Coronary artery (tissue), 2 donors: ENCODE results near the gene SDK2.
"Not testable (repeated sequence)": the region's sequence is repeated elsewhere in the genome, so short reads cannot be mapped to it uniquely, and the experiment has no call there.

ENCODE experiments used
- DNase-seq: peaks from one replicate; pipeline ENCODE4 v3.0.0-alpha.2; 2017; ENCODE audit warnings: low spot score
- H3K27ac ChIP-seq, 2 donors: fragments of 200-600 bp; sonication (generic); one replicate each; pipeline ENCODE4 v1.5.1; 2016 to 2019
- H3K4me3 ChIP-seq: fragments of 200-600 bp; sonication (generic); 2 replicates; pipeline ENCODE4 v1.5.1; 2016; ENCODE audit warnings: mild to moderate bottlenecking, moderate library complexity
- TF ChIP-seq, protein P1 (sequence below): fragments of 200-600 bp; sonication (generic); IDR thresholded peaks from one replicate; pipeline ENCODE4 v1.5.1; 2019; ENCODE audit warnings: antibody characterized with exemption

The SDK2 gene

DNA sequence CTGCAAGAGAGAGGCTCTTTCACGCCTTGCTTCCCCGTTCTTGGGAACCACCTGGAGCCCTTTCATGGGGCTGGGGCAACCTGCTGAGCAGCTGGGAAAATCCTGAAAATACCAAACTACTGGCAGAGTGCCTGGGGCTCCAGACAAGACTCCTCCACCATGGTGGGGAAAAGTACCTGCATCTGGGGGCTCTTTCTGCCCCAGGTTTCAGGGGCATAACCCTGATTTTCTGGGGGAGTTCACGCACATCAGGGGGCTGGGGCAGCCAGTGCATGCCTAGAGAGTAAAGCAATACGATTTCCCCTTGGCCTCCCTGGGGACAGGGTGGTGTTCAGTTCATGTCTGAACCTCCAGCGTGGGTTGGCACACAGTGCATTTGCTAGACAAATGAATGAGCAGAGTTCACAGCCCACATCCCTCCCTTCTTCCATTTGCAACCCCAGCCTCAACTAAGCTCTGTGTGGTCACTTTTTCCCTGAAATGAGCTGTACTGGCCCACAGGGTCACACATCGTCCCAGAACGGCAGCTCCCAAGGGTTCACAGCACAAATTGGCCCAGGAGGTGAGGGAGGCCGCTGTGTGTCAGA is 327.2 kb downstream of the SDK2 start:
- Histone ChIP-seq H3K4me3 (no peak overlapping the region), H3K27ac (no peak overlapping the region)
- no peak for DNase-seq
- TF ChIP-seq, protein P1, sequence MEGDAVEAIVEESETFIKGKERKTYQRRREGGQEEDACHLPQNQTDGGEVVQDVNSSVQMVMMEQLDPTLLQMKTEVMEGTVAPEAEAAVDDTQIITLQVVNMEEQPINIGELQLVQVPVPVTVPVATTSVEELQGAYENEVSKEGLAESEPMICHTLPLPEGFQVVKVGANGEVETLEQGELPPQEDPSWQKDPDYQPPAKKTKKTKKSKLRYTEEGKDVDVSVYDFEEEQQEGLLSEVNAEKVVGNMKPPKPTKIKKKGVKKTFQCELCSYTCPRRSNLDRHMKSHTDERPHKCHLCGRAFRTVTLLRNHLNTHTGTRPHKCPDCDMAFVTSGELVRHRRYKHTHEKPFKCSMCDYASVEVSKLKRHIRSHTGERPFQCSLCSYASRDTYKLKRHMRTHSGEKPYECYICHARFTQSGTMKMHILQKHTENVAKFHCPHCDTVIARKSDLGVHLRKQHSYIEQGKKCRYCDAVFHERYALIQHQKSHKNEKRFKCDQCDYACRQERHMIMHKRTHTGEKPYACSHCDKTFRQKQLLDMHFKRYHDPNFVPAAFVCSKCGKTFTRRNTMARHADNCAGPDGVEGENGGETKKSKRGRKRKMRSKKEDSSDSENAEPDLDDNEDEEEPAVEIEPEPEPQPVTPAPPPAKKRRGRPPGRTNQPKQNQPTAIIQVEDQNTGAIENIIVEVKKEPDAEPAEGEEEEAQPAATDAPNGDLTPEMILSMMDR: no peak

DNA sequence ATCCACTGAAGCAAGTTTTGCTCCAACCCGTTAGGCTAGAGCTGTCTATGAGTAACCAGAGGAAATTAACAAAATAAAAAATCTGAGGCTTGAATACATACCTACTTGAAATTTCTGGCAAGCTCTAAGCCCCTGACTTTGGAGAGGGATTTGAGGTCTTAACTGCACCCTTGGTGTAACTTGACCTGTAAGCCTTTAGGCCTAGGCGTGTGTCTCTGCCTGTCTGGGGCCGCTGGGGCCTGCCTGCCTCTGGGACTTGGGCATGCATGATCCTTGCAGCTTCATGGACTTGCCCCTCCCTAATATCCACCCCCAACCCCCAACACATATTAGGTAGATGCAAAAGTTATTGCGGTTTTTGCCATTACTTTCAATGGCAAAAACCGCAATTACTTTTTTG is 328.8 kb downstream of the SDK2 start:
- TF ChIP-seq, protein P1: no peak
- DNase-seq: no peak
- no peak overlapping the region for H3K27ac ChIP-seq
- no peak overlapping the region for H3K4me3 ChIP-seq

DNA sequence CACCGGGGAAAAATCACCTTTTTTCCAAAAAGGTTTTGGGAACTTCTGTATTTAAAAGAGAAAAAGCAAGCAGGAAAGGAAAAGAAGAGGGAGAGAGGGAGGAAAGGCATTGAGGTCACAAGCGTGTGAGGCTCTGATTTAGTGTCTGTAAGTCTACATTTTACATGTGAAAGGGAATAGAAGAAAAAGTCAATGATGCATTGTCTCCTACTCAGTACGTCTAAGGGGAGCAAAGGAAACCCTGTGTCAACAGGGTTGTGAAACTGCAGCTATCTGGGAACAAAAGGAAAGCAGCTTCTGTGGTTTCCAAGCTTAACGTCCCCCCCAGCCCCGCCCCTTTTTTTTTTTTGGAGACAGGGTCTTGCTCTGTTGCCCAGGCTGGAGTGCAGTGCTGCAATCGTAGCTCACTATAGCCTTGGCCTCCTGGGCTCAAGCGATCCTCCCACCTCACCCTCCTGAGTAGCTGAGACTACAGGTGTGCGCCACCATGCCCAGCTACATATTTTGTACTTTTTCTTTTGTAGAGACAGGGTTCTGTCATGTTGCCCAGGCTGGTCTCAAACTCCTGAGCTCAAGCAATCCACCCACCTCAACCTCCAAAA is 330.6 kb downstream of the SDK2 start:
- DNase-seq: no peak
- TF ChIP-seq, protein P1: no peak
- Histone ChIP-seq H3K4me3 (no peak overlapping the region), H3K27ac (no peak overlapping the region)

DNA sequence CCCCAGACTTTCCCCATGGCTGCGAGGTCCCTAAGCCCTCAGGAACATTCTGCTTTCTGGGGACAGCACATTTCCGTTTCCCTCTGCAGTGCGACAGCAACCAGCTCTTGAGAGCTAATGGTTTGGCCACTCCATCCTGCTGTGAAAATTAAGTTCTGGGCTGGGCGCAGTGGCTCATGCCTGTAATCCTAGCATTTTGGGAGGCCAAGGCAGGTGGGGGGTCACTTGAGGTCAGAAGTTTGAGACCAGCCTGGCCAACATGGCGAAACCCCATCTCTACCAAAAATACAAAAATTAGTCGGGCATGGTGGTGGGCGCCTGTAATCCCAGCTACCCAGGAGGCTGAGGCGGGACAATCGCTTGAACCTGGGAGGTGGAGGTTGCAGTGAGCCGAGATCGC is 331.4 kb downstream of the SDK2 start:
- peak overlapping the region in 1 of 2 donors; percentile 98 for H3K27ac ChIP-seq
- not testable (repeated sequence) for DNase-seq
- H3K4me3 ChIP-seq: peak overlapping the region; percentile 100

DNA sequence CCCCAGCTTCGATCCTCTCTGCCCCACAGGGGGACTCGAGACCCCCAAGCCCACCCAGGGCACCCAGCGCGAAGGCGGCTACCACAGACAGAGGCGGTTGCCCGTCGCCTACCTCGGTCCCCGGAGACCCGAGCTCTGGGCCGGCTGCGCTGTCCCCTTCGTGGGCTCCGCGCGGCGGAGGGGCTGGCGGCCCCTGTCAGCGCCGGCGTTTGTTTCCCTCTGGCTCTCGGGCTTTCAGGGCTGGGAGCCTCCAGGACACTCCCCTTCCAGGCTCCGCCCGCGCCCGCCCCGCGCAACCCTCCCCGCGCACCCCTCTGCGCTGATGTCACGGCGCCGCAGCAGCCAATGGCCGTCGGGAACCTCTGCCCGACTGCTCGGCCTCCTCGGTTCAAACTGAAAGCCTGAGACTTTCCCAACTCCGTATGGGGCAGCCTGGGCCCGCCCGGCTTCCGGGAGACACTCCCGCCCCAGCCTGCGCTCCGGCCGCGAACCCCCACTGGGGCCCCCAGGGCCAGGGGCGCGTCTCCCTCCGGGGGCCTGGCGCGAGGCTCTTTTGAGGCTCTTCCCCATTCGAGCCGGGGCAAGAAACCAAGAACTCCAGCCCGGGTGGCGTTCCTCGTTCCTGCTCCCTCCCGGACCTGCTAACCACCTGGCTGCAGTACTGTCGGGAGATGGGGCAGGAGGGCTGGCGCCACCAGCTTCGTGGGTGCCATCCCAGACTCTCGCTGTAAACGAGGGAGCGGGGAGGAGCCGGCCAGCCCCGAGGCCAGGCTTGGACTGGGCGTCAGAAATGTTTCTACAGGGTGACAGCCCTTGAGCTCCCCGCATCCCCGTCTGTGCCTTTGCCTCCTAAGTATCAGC is 332.2 kb downstream of the SDK2 start, which contains the start of gene CDC42EP4:
CDC42EP4 (minus strand) TSS at position 221 of the 861 bp plus-strand sequence. CDS start 25,501 bp downstream, outside the sequence.
- TF ChIP-seq, protein P1: no peak
- Histone ChIP-seq H3K4me3 (peak within 1 kb of the TSS; percentile 100), H3K27ac (peak within 1 kb of the TSS; percentile 98 to 100)
- peak; percentile 98 for DNase-seq

DNA sequence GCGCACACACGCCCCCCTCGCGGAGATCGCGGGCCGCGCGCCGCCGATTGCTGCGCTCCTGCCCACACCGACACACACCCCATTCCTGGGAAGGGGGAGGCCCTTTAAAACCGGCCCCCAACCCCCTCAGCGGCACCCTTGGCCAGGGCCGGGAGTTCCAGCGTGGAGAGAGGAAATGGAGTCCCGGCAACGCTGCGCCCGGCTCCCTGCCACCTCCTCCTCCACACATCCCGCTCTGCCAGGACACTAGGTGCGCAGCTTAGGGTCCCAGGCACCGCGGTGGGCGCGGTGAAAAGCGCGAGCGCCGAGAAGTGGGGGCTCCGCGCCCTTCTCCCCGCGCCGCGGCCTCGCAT is 332.8 kb downstream of the SDK2 start:
- Histone ChIP-seq H3K27ac (peak overlapping the region; percentile 98 to 100), H3K4me3 (peak overlapping the region; percentile 100)
- DNase-seq: peak; percentile 81
- TF ChIP-seq, protein P1: no peak

DNA sequence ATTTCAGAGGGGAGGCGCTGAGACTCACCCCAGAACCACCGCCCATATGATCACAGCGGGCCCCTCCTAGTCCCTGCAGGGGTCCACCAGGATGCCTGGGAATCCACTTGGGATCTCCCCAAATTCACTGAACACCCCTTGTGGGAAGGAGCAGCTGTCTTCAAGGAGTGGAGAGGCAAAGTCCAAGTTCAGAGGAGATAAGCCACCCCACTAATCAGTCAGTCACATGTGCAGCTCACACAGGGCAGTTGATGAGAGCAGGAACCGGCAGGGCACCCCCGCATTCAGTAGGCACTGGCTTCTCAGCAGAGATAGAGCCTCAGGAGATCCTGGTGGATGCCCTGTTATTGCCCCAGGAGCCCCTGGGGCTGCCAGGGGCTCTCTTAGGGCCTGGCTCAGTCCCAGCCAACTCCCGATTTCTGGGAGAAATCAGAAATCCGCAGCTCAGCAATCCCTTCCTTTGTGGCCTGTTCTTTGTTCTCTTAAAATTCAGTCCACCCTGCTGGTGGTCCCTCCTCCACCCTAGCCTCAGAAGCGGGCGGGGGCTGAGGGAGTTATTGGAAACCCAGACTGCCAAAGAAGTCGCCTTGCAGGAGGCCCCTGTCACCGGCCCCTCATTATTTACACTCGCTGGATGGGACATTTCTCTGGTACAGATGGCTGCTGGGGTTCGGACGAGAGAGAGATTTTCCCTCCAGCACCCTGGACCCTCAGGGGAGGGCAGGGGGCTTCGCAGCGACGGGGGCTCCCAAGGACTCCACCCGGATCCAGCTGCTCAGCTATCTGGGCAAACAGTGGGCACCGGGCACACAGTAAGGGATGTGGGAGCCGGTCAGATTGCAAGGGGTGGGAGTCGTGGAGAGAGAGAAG is 334.3 kb downstream of the SDK2 start:
- peak; percentile 73 for DNase-seq
- TF ChIP-seq, protein P1: no peak
- Histone ChIP-seq H3K4me3 (peak overlapping the region; percentile 100), H3K27ac (peak overlapping the region; percentile 98 to 100)

DNA sequence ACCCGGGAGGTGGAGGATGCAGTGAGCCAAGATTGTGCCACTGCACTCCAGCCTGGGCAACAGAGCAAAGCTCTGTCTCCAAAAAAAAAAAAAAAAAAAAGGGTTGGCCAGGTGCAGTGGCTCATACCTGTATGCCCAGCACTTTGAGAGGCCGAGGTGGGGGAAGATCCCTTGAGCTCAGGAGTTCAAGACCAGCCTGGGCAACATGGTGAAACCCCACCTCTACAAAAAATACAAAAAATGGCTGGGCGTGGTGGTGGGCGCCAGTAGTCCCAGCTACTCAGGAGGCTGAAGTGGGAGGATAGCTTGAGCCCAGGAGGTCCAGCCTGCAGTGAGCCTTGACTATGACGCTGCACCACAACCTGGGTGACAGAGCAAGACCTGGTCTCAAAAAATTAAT is 335.3 kb downstream of the SDK2 start:
- Histone ChIP-seq H3K27ac (peak overlapping the region; percentile 98 to 100), H3K4me3 (peak overlapping the region; percentile 100)
- not testable (repeated sequence) for DNase-seq
